ENCODE measurements around the gene SAMD5.

Gene SAMD5

GRCh38 chr6:147508042-147508865 is at the start of gene SAMD5:
Gene SAMD5, plus strand, starts transcription at chr6:147508690. Its CDS starts 239 bp downstream, at chr6:147508929.
- no peaks in the 10 kb centered on the region for H3K36me3 Mint-ChIP-seq (ENCODE audit: low read depth)
- H3K27me3 Mint-ChIP-seq (ENCODE audit: low read depth, poor library complexity): peaks cover 52% of the 10 kb centered on the region
- H3K4me3 Mint-ChIP-seq: peak within 1 kb of the TSS; percentile 89
- no peak for TF ChIP-seq CTCF (IDR thresholded peaks at IDR 0.05)
- H3K9me3 Mint-ChIP-seq: no peaks in the 10 kb centered on the region
- no peak within 1 kb of the TSS for H3K27ac Mint-ChIP-seq
- peak; percentile 81 for DNase-seq
- H3K4me1 Mint-ChIP-seq: peaks cover 14% of the 10 kb centered on the region

- Mint-ChIP-seq H3K27me3 (ENCODE audit: low read depth, poor library complexity) (no peaks in the 10 kb centered on the region), H3K9me3 (peaks cover 17% of the 10 kb centered on the region), H3K4me1 (no peaks in the 10 kb centered on the region), H3K36me3 (ENCODE audit: low read depth) (no peaks in the 10 kb centered on the region), H3K27ac (no peak overlapping the region), H3K4me3 (no peak overlapping the region)
- no peak for DNase-seq
- TF ChIP-seq CTCF (IDR thresholded peaks at IDR 0.05): no peak
Measured at GRCh38 chr6:147459780-147460179, 48.7 kb upstream of the SAMD5 start.

- no peak overlapping the region for H3K4me3 Mint-ChIP-seq
- no peak for DNase-seq
- H3K36me3 Mint-ChIP-seq (ENCODE audit: low read depth): no peaks in the 10 kb centered on the region
- no peaks in the 10 kb centered on the region for H3K27me3 Mint-ChIP-seq (ENCODE audit: low read depth, poor library complexity)
- no peak overlapping the region for H3K27ac Mint-ChIP-seq
- peaks cover 5% of the 10 kb centered on the region for H3K4me1 Mint-ChIP-seq
- no peak for TF ChIP-seq CTCF (IDR thresholded peaks at IDR 0.05)
- peaks cover 17% of the 10 kb centered on the region for H3K9me3 Mint-ChIP-seq
Measured at GRCh38 chr6:147463651-147464050, 44.8 kb upstream of the SAMD5 start.

- TF ChIP-seq CTCF (IDR thresholded peaks at IDR 0.05): no peak
- peaks cover 5% of the 10 kb centered on the region for H3K4me1 Mint-ChIP-seq
- H3K36me3 Mint-ChIP-seq (ENCODE audit: low read depth): no peaks in the 10 kb centered on the region
- no peak for DNase-seq
- H3K4me3 Mint-ChIP-seq: no peak overlapping the region
- H3K9me3 Mint-ChIP-seq: peaks cover 7% of the 10 kb centered on the region
- no peaks in the 10 kb centered on the region for H3K27me3 Mint-ChIP-seq (ENCODE audit: low read depth, poor library complexity)
- no peak overlapping the region for H3K27ac Mint-ChIP-seq
Measured at GRCh38 chr6:147467428-147467827, 41.1 kb upstream of the SAMD5 start.

- Mint-ChIP-seq H3K36me3 (ENCODE audit: low read depth) (no peaks in the 10 kb centered on the region), H3K27ac (no peak overlapping the region)
- TF ChIP-seq CTCF (IDR thresholded peaks at IDR 0.05): no peak
Measured at GRCh38 chr6:147467886-147468285, 40.6 kb upstream of the SAMD5 start.

GRCh38 chr6:147468634-147469033 is 39.9 kb upstream of the SAMD5 start:
- H3K4me3 Mint-ChIP-seq: no peak overlapping the region
- H3K27me3 Mint-ChIP-seq (ENCODE audit: low read depth, poor library complexity): no peaks in the 10 kb centered on the region
- peaks cover 19% of the 10 kb centered on the region for H3K9me3 Mint-ChIP-seq
- H3K36me3 Mint-ChIP-seq (ENCODE audit: low read depth): no peaks in the 10 kb centered on the region
- H3K4me1 Mint-ChIP-seq: peaks cover 5% of the 10 kb centered on the region
- no peak for TF ChIP-seq CTCF (IDR thresholded peaks at IDR 0.05)
- no peak overlapping the region for H3K27ac Mint-ChIP-seq
- DNase-seq: no peak

More at GRCh38 chr6:147467886-147468285, 40.6 kb upstream of the SAMD5 start:
- peaks cover 11% of the 10 kb centered on the region for H3K9me3 Mint-ChIP-seq
- DNase-seq: no peak
- H3K4me1 Mint-ChIP-seq: peaks cover 5% of the 10 kb centered on the region
- no peaks in the 10 kb centered on the region for H3K27me3 Mint-ChIP-seq (ENCODE audit: low read depth, poor library complexity)
- no peak overlapping the region for H3K4me3 Mint-ChIP-seq
